Measurements from ENCODE around the gene RNF152.

- TF ChIP-seq EZH2 (IDR thresholded peaks at IDR 0.05; ENCODE audit: borderline replicate concordance, insufficient read depth, low read length, poor library complexity, severe bottlenecking) (no peak), CTCF (IDR thresholded peaks at IDR 0.05; ENCODE audit: poor library complexity, severe bottlenecking) (no peak), EP300 (conservative IDR thresholded peaks at IDR 0.05; ENCODE audit: poor library complexity, severe bottlenecking) (no peak)
These were observed 71.9 kb downstream of the RNF152 start for GRCh38 chr18:61820882-61821281.
